Heart right ventricle (tissue), 16 donors: ENCODE data around the gene TIAM1. TPM values are rescaled to one million over a fixed set of nuclear protein-coding genes. Genes with fewer than 3 reads are reported as not detected.

Experiments
- ATAC-seq, 8 donors: fragments of 200-7000 bp; cut with Tn5 transposase; one replicate each; pipeline ENCODE4 v1.9.1; 2020; ENCODE audit warnings: mild to moderate bottlenecking in 8 of 8, moderate library complexity in 8 of 8, moderate number of reproducible peaks in 1 of 8
- DNase-seq, 2 donors: peaks; one replicate each; pipeline ENCODE4 v3.0.0-alpha.2; 2020
- H3K27ac ChIP-seq, 10 donors: fragments of 200-600 bp; sonication (generic) in 2 of 10; one replicate each; pipeline versions ENCODE4 v1.5.0 to v1.8.0; 2020 to 2022; ENCODE audit warnings: mild to moderate bottlenecking in 3 of 10
- H3K27me3 ChIP-seq, 7 donors: fragments of 200-600 bp; one replicate each; pipeline ENCODE4 v1.8.0; 2021 to 2022; ENCODE audit warnings: mild to moderate bottlenecking in 2 of 7
- H3K36me3 ChIP-seq, 9 donors: fragments of 200-600 bp; sonication (generic) in 1 of 9; one replicate each; pipeline versions ENCODE4 v1.5.0 to v1.8.0; 2020 to 2022; ENCODE audit warnings: mild to moderate bottlenecking in 2 of 9
- H3K4me1 ChIP-seq, 9 donors: fragments of 200-600 bp; sonication (generic) in 1 of 9; one replicate each; pipeline versions ENCODE4 v1.5.0 to v1.8.0; 2020 to 2022; ENCODE audit warnings: mild to moderate bottlenecking in 4 of 9
- H3K4me3 ChIP-seq, 10 donors: fragments of 200-600 bp; sonication (generic) in 2 of 10; one replicate each; pipeline versions ENCODE4 v1.5.0 to v1.8.0; 2020 to 2022; ENCODE audit warnings: mild to moderate bottlenecking in 7 of 10, moderate library complexity in 2 of 10
- H3K9me3 ChIP-seq, 11 donors: fragments of 200-600 bp in 10 of 11; sonication (generic) in 2 of 11; one replicate each; pipeline versions ENCODE4 v1.5.0 to v1.8.0; 2013 to 2022; ENCODE audit warnings: mild to moderate bottlenecking in 2 of 11, control low read depth in 1 of 11, moderate library complexity in 1 of 11
- WGBS, 2 donors: extraction: QIAGEN DNeasy Blood & Tissue Kit; methylation state at CpG; one replicate each; pipeline ENCODE4 v1.1.7; 2013; ENCODE audit warnings: inconsistent platforms in 1 of 2; 5-methylcytosine and 5-hydroxymethylcytosine counted together
- intact Hi-C, 10 donors: fragments of 100-400 bp; cut with DNase I; formaldehyde crosslinking; loops; one replicate each; pipeline versions ENCODE4 v1.11.1 to v1.14.2; 2022
- polyA plus RNA-seq, 2 donors: library from polyadenylated mRNA; stranded (reverse); fragments of 200-250 nt; gene quantifications; one replicate each; pipeline ENCODE4 v1.2.3, GENCODE V29; 2013
- total RNA-seq, 10 donors: library from RNA; stranded (reverse); fragmentation: NEBNext Ultra II Directional in 3 of 10; extraction: Animal tissue kit (Norgen Biotek cat#: 25700) in 3 of 10; gene quantifications; one replicate each; pipeline versions ENCODE4 v1.2.1 to v1.2.4, GENCODE V29; 2021 to 2023
- TF ChIP-seq, protein P1 (sequence below), 9 donors: fragments of 200-600 bp; sonication (generic) in 2 of 9; IDR thresholded peaks; one replicate each; pipeline versions ENCODE4 v1.5.0 to v1.8.0; 2021 to 2022; ENCODE audit warnings: antibody characterized with exemption in 9 of 9, mild to moderate bottlenecking in 5 of 9, moderate library complexity in 1 of 9
- donor health status: Arrhythmogenic right ventricular cardiomyopathy.
- donor health status: ischemic (EF 13 %, LVEDD 7.1; RV severe dilation, severe dysfunction).
- donor health status: healthy with polysubstance abuse.
- donor health status: DM: no; HTN: yes; CAD: no.
- donor health status: DM: no; HTN: no; CAD: no.
- donor health status: ischemic (EF 25% LVEDD 6.9; RV normal size, moderate dysfunction).
- donor health status: ischemic (EF 25% LVEDD 5.7; RV mildly dilated, moderate dysfunction).
- donor health status: healthy.
- donor health status: DM: yes; HTN: yes; CAD: no.
- donor health status: Ischemic cardiomyopathy.
- donor health status: ischemic (EF 35%, LVEDD 5.7; RV mildly dilated, moderate dysfunction).
- donor health status: nonischemic (EF 11% LVEDD 7.7; RV severe dilation, severe dysfunction).
- donor health status: DM: yes; HTN: yes; CAD: no.
- donor health status: PGD.
- donor health status: ischemic (EF 29% LVEDD 5.4; RV normal size, mild dysfunction).
- donor health status: nonischemic (EF 23%, LVEDD 6.1; RV moderate dilation, normal function).

TIAM1 gene
- total and polyA plus RNA-seq, 12 donors, result 0.97 to 4.5 (median 2.0) TPM

DNA sequence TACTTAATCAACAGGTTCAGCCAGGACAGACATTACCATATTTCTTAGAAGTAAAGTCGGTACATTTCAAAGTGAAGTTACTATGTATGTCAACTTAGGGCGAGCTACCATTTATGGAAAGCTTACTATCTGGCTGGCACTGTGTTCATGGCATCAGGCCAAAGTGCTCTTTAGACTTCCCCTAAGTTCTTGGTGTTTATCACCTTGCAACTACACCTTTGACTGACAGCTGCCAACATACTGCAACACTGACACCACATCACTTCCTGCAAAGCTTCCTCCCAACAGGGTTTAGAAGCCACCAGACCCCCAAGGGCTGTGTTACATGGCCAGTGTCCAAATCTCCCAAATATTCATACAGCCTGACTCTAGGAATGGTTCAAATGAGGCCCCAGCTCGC, 61.0 kb downstream of the TIAM1 start:
- WGBS, 2 donors, result 50 to 72% methylated on average over 3 of the region's 3 CpGs
- no peak for ATAC-seq
- no peak overlapping the region for H3K27ac ChIP-seq

DNA sequence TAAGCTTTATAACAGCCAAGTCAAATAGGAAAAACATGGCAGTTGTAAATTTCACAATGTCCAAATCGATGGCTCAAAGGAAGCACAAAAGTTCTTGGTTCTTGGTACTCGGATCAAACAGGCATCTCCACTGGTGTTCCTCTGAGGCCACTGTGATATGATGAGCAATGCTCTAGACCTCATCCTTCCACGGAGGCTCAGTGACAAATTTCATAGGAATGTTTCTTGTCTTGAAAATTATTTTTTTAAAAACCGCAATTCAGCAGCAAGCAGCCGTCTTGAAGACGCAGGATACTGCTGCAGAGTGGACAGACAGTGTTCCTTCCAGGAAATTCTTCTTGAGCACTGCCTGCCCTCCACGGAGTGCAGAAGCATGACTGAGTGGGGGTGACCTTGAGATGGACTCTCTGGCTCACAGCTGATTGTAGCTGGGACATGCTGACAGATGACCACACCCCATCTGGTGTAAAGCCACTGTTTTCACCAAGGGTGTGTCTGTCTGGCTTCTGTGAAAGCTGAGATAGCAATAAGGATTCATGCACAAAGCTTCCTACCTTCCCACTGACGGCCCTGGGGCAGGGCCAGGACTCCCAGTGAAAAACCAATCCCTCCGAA, 61.9 kb downstream of the TIAM1 start:
- peaks cover 0 to 7% (median 0%) of the 10 kb centered on the region in 7 donors for H3K27me3 ChIP-seq
- TF ChIP-seq, protein P1, sequence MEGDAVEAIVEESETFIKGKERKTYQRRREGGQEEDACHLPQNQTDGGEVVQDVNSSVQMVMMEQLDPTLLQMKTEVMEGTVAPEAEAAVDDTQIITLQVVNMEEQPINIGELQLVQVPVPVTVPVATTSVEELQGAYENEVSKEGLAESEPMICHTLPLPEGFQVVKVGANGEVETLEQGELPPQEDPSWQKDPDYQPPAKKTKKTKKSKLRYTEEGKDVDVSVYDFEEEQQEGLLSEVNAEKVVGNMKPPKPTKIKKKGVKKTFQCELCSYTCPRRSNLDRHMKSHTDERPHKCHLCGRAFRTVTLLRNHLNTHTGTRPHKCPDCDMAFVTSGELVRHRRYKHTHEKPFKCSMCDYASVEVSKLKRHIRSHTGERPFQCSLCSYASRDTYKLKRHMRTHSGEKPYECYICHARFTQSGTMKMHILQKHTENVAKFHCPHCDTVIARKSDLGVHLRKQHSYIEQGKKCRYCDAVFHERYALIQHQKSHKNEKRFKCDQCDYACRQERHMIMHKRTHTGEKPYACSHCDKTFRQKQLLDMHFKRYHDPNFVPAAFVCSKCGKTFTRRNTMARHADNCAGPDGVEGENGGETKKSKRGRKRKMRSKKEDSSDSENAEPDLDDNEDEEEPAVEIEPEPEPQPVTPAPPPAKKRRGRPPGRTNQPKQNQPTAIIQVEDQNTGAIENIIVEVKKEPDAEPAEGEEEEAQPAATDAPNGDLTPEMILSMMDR (IDR thresholded peaks at IDR 0.05), result no peak
- WGBS, 2 donors, result 38 to 41% methylated on average over 9 of the region's 9 CpGs
- intact Hi-C loops, result no loop called here
- H3K9me3 ChIP-seq, result peaks cover 0 to 2% (median 0%) of the 10 kb centered on the region in 11 donors
- no peak for DNase-seq
- peak in 7 of 8 donors; percentile 65 to 89 (median 82) for ATAC-seq
- H3K36me3 ChIP-seq, result no peaks in the 10 kb centered on the region
- peaks cover 0 to 13% (median 4%) of the 10 kb centered on the region in 9 donors for H3K4me1 ChIP-seq
- H3K4me3 ChIP-seq, result no peak overlapping the region
- peak overlapping the region in 1 of 10 donors; percentile 31 for H3K27ac ChIP-seq

More for the DNA sequence above, 61.0 kb downstream of the TIAM1 start:
- TF ChIP-seq, protein P1 (IDR thresholded peaks at IDR 0.05), result no peak
- peaks cover 0 to 7% (median 0%) of the 10 kb centered on the region in 7 donors for H3K27me3 ChIP-seq
- DNase-seq, result no peak
- no peak overlapping the region for H3K4me3 ChIP-seq
- peaks cover 0 to 13% (median 4%) of the 10 kb centered on the region in 9 donors for H3K4me1 ChIP-seq
- H3K36me3 ChIP-seq, result no peaks in the 10 kb centered on the region
- intact Hi-C loops, result no loop called here
- peaks cover 0 to 4% (median 0%) of the 10 kb centered on the region in 11 donors for H3K9me3 ChIP-seq

DNA sequence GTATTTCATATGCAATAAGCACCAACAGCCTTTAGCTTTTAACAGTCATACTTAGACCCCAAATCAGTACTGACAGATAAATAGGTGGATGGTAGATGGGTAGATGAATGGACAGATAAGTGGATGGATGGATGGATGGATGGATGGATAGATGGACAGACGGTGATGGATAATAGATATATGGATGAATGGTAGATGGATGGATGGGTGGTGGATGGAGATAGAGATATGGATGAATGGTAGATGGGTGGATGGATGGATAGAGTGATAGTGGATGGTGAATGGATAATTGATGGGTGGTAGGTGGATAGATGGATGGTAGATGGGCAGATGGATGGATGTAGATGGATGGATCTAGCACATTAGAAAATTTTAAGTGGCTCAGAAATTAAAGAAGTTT, 62.5 kb downstream of the TIAM1 start:
- TF ChIP-seq, protein P1 (IDR thresholded peaks at IDR 0.05), result no peak
- Histone ChIP-seq H3K36me3 (no peaks in the 10 kb centered on the region), H3K4me1 (peaks cover 0 to 13% (median 4%) of the 10 kb centered on the region in 9 donors), H3K4me3 (no peak overlapping the region), H3K9me3 (peaks cover 0 to 2% (median 0%) of the 10 kb centered on the region in 11 donors), H3K27ac (no peak overlapping the region), H3K27me3 (peaks cover 0 to 7% (median 0%) of the 10 kb centered on the region in 7 donors)
- DNase-seq (no peak), ATAC-seq (no peak)
- intact Hi-C loops, result no loop called here
- WGBS, 2 donors, result 93% methylated on average over 1 of the region's 1 CpG

DNA sequence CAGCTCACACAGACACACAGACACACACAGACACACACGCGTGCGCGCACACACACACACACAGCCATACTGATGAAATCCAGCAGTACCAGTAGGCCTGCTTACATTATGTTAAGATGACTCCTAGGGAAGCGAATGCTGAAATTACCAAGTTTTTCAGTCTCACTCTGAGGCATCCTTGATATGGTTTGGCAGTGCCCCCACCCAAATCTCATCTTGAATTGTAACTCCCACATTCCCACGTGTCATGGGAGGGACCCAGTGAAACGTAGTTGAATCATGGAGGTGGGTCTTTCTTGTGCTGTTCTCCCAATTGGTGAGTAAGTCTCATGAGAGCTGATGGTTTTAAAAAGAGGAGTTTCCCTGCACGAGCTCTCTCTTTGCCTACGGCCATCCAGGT, 64.1 kb downstream of the TIAM1 start:
- no peak for DNase-seq
- H3K9me3 ChIP-seq, result peaks cover 0 to 2% (median 0%) of the 10 kb centered on the region in 11 donors
- TF ChIP-seq, protein P1 (IDR thresholded peaks at IDR 0.05), result no peak
- H3K36me3 ChIP-seq, result no peaks in the 10 kb centered on the region
- H3K4me1 ChIP-seq, result peaks cover 0 to 13% (median 4%) of the 10 kb centered on the region in 9 donors
- WGBS, 2 donors, result 87 to 88% methylated on average over 9 of the region's 9 CpGs
- ATAC-seq, result no peak
- intact Hi-C loops, result no loop called here
- peaks cover 0 to 3% (median 0%) of the 10 kb centered on the region in 7 donors for H3K27me3 ChIP-seq
- H3K27ac ChIP-seq, result no peak overlapping the region
- no peak overlapping the region for H3K4me3 ChIP-seq
